ENCODE measurements around the gene RPL18.

RPL18 gene

DNA sequence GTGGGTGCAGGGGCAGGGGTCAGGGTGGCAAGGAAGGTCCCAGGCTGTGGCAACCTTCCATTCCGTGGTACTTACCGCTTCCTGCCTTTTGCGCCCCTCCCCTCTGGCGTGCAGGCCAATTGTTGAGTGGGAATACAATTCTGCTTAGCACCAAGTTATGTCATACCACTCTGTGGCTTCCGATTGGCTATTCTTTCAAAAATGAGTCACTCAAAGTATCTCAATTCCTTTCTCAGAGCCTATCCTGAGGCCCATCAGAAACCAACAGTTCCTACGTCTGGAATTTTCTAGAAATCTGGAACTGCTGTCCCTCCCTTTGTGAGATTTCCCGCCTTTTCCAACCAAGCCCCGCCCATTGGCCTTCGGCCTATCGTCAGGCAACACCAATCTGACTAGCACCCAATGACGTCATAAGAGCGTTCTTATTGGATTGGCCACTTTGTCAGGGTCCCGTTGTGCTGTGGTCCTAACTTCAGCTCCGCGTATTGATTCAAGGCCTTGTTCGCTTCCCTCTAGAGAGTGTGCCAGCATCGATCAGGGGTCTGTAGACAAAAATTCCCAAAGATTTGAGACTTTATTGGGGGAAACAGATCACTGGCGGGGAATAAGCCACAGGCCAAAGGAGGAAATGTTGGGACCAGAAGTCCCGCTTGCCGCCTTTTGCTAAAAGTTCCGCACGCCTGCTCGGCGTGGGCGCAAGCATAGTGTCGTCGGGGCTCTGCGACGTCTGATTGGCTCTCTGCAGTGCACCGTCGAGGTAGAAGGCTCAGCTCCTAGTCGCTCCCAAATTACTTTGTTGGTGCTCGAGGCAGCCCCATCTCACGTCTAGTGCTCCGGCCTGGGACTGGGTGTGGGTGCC, 42.1 kb upstream of the RPL18 start:
- TF ChIP-seq CTCF (IDR thresholded peaks at IDR 0.05): no peak

DNA sequence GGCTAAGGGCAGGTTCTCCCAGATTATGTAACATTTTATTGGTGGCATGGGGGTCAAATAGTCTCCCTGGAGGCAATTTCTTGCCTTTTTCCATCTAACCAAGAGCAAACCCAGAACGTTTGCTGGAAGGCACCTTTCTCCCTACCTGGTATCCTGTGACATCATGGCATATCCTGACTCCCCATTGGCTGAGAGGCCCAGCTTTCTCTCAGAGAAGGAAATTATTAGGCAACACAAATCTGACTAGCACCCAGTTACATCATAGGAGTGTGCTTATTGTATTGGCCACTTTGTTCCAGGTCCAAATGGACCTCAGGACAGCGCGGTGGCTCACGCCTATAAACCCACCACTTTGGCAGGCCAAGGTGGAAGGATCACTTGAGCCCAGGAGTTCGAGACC, 40.8 kb upstream of the RPL18 start:
- TF ChIP-seq CTCF (IDR thresholded peaks at IDR 0.05): no peak

- no peak for TF ChIP-seq CTCF (IDR thresholded peaks at IDR 0.05)
These were observed 39.5 kb upstream of the RPL18 start for GRCh38 chr19:48658483-48658882.

DNA sequence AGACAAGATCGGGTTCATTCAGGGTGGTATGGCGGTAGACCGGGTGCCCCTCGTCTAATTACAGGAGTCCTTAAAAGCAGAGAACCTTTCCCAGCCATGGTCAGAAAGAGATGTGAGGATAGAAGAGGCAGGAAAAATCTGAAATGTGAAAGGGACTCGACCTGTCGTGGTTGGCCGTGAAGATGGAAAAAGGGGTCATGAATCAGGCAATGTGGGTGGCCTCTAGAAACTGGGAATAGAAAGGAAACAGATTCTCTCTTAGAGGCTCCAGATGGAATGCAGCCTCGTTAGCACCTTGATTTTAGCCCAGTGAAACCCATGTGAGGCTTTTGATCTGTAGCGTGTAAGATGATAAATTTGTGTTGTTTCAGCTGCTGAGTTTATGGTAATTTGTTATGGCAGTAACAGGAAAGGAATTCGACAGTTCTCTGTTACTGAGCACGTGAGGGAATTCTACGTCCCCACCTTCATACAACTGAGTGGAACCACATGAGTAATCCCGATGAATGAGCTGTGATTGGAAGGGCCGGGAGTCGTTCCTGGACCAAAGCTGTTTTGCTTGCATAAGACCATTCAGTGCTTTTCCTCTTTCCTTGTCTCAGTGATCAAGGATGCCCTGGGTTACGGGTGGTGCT, 38.0 kb upstream of the RPL18 start:
- no peak for TF ChIP-seq CTCF (IDR thresholded peaks at IDR 0.05)

- no peak for TF ChIP-seq CTCF (IDR thresholded peaks at IDR 0.05)
These were observed 35.5 kb upstream of the RPL18 start for GRCh38 chr19:48654299-48655059.

- TF ChIP-seq CTCF (IDR thresholded peaks at IDR 0.05): no peak
These were observed 32.7 kb upstream of the RPL18 start for GRCh38 chr19:48651683-48652048.

GRCh38 chr19:48650974-48651682, 32.1 kb upstream of the RPL18 start:
- no peak for TF ChIP-seq CTCF (IDR thresholded peaks at IDR 0.05)
